Measurements from ENCODE around the gene IST1.

- TF ChIP-seq EZH2 (IDR thresholded peaks at IDR 0.05; ENCODE audit: insufficient read depth, poor library complexity, severe bottlenecking) (no peak), EZH2phosphoT487 (IDR thresholded peaks at IDR 0.05; ENCODE audit: insufficient read depth, low read depth) (no peak)
Measured at GRCh38 chr16:71954180-71954579, 58.8 kb downstream of the IST1 start.
